Liver (tissue), 9 donors: Measurements from ENCODE around the gene CARHSP1. TPM values are rescaled to one million over a fixed set of nuclear protein-coding genes. Genes with fewer than 3 reads are reported as not detected.

Source experiments
- DNase-seq: peaks from one replicate; pipeline ENCODE4 v3.0.0-alpha.2; 2017; ENCODE audit warnings: low spot score
- H3K27ac ChIP-seq, 2 donors: one replicate each; pipeline ENCODE4 v1.7.0; 2013; ENCODE audit warnings: inconsistent platforms in 2 of 2, low read length in 2 of 2, control low read depth in 1 of 2, low read depth in 1 of 2, mild to moderate bottlenecking in 1 of 2
- H3K27me3 ChIP-seq, 4 donors: one replicate each; pipeline versions ENCODE4 v1.6.1 to v1.7.0; 2013; ENCODE audit warnings: low read length in 3 of 4, inconsistent platforms in 1 of 4, mild to moderate bottlenecking in 1 of 4, moderate library complexity in 1 of 4; ENCODE audit not compliant: control insufficient read depth in 4 of 4, insufficient read depth in 4 of 4
- H3K36me3 ChIP-seq, 4 donors: one replicate each; pipeline versions ENCODE4 v1.6.1 to v1.7.0; 2013; ENCODE audit warnings: low read length in 3 of 4, mild to moderate bottlenecking in 3 of 4, low read depth in 1 of 4, moderate library complexity in 1 of 4; ENCODE audit not compliant: control insufficient read depth in 4 of 4, insufficient read depth in 3 of 4
- H3K4me1 ChIP-seq, 4 donors: one replicate each; pipeline versions ENCODE4 v1.6.1 to v1.7.0; 2013; ENCODE audit warnings: low read length in 3 of 4, mild to moderate bottlenecking in 3 of 4, moderate library complexity in 1 of 4; ENCODE audit not compliant: control insufficient read depth in 4 of 4, insufficient read depth in 4 of 4
- H3K4me3 ChIP-seq, 3 donors: one replicate each; pipeline versions ENCODE4 v1.6.1 to v1.7.0; 2013; ENCODE audit warnings: low read length in 3 of 3, control low read depth in 1 of 3, low read depth in 1 of 3, mild to moderate bottlenecking in 1 of 3
- H3K9ac ChIP-seq, 2 donors: one replicate each; pipeline ENCODE4 v1.7.0; 2013; ENCODE audit warnings: low read length in 2 of 2, mild to moderate bottlenecking in 2 of 2, moderate library complexity in 2 of 2, control low read depth in 1 of 2, low read depth in 1 of 2
- H3K9me3 ChIP-seq, 4 donors: one replicate each; pipeline versions ENCODE4 v1.6.1 to v1.7.0; 2013; ENCODE audit warnings: low read length in 3 of 4; ENCODE audit not compliant: control insufficient read depth in 4 of 4
- EGR1 ChIP-seq, 2 donors: IDR thresholded peaks; 2 replicates each; pipeline ENCODE4 v1.6.1; 2016 to 2018; ENCODE audit warnings: antibody characterized with exemption in 2 of 2, low read depth in 2 of 2
- FOXA1 ChIP-seq: IDR thresholded peaks from 2 replicates; pipeline ENCODE4 v1.6.1; 2016; ENCODE audit warnings: antibody characterized with exemption
- GABPA ChIP-seq, 2 donors: IDR thresholded peaks in 1 of 2; conservative IDR thresholded peaks in 1 of 2; 2 replicates each; pipeline ENCODE4 v1.6.1; 2016; ENCODE audit warnings: antibody characterized with exemption in 2 of 2, mild to moderate bottlenecking in 1 of 2, moderate library complexity in 1 of 2
- HNF4G ChIP-seq: IDR thresholded peaks from 2 replicates; pipeline ENCODE4 v1.6.1; 2016; ENCODE audit warnings: antibody characterized with exemption
- JUND ChIP-seq, 2 donors: IDR thresholded peaks; 2 replicates each; pipeline ENCODE4 v1.6.1; 2016; ENCODE audit warnings: antibody characterized with exemption in 2 of 2
- RAD21 ChIP-seq, 2 donors: IDR thresholded peaks; 2 replicates each; pipeline ENCODE4 v1.6.1; 2016; ENCODE audit warnings: antibody characterized with exemption in 2 of 2, mild to moderate bottlenecking in 2 of 2
- RXRA ChIP-seq, 2 donors: IDR thresholded peaks; 2 replicates each; pipeline ENCODE4 v1.6.1; 2017 to 2018; ENCODE audit warnings: antibody characterized with exemption in 2 of 2, mild to moderate bottlenecking in 1 of 2
- TAF1 ChIP-seq: conservative IDR thresholded peaks from 2 replicates; pipeline ENCODE4 v1.6.1; 2016; ENCODE audit warnings: antibody characterized with exemption, mild to moderate bottlenecking
- WGBS: extraction: QIAGEN DNeasy Blood & Tissue Kit; methylation state at CpG from one replicate; pipeline ENCODE4 v1.1.7; 2013; 5-methylcytosine and 5-hydroxymethylcytosine counted together
- polyA plus RNA-seq, 2 donors: library from polyadenylated mRNA; stranded (reverse) in 1 of 2; unstranded in 1 of 2; fragments of 200-250 nt in 1 of 2; fragments of >200 nt in 1 of 2; fragmentation: Nextera tagmentation in 1 of 2; extraction: Ambion mirVana in 1 of 2; gene quantifications; one replicate each; pipeline versions ENCODE4 v1.2.1 to v1.2.3, GENCODE V29; 2013 to 2015
- total RNA-seq, 2 donors: library from RNA; depleted of rRNA; stranded (reverse); fragments of >200 nt; gene quantifications; one replicate each; pipeline ENCODE4 v1.2.3, GENCODE V29; 2014
- TF ChIP-seq, protein P1 (sequence below): IDR thresholded peaks from 2 replicates; pipeline ENCODE4 v1.6.1; 2016; ENCODE audit warnings: antibody characterized with exemption
- TF ChIP-seq, protein P2 (sequence below): IDR thresholded peaks from 2 replicates; pipeline ENCODE4 v1.6.1; 2016; ENCODE audit warnings: antibody characterized with exemption
- TF ChIP-seq, protein P3 (sequence below): IDR thresholded peaks from 2 replicates; pipeline ENCODE4 v1.6.1; 2016; ENCODE audit warnings: antibody characterized with exemption, mild to moderate bottlenecking
- donor health status: healthy.
- donor health status: healthy.
- donor health status: healthy.
- donor health status: healthy.
- donor health status: healthy.

Gene CARHSP1
- total and polyA plus RNA-seq, 4 donors: 81.2 to 162 (median 119) TPM

DNA sequence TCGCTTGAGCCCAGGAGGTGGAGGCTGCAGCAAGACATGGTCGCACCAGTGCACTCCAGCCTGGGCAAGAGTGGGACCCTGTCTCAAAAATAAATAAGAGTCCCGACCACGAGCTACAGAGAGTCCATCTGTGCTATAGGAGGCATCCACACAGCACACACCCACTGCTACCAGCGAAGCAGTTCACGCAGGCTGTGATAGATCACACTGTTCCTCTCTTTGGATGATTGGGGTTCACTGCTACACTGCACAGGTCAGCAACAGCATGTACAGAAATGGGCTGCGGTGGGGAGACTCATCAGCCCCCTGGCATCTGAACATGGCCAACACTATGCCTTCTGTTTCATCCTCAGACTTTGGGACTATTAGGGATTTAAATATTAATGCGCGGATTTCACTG is 37.4 kb downstream of the CARHSP1 start:
- 97% methylated on average over 9 of the region's 9 CpGs for WGBS

DNA sequence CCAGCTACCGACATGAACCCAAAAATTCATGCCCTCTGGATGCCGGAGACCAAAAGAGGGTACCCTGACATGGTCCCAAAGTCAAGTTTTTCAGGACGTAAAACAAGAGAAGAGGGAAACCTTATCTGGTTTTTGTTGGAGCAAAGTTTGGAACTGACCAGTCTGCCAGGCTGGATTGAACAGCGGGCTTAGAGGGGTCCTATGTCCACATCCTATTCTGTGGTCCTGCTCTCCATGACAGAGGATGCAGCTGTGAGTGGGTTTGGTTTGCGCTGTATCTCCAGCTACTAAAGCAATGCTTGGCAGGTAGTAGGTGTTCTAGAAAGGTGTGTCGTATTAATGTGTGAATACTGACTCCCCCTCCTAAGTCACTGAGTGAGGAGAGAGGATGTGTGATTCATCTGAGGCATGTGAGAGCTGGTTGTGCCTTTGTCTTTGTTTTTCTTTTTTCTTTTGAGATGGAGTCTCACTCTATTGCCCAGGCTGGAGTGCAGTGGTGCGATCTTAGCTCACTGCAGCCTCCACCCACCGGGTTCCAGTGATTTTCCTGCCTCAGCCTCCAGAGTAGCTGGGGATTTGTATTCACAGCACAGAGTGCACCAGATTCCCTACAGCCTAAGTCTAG is 40.2 kb downstream of the CARHSP1 start:
- H3K4me3 ChIP-seq: no peak overlapping the region
- H3K9ac ChIP-seq: no peak overlapping the region
- no peak for DNase-seq
- H3K27ac ChIP-seq: no peak overlapping the region
- TF ChIP-seq, protein P1, sequence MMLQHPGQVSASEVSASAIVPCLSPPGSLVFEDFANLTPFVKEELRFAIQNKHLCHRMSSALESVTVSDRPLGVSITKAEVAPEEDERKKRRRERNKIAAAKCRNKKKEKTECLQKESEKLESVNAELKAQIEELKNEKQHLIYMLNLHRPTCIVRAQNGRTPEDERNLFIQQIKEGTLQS: no peak
- no peak for TF ChIP-seq EGR1 (IDR thresholded peaks at IDR 0.05; ENCODE audit: low read depth in 2 of 2)
- no peak for TF ChIP-seq TAF1
- no peak for TF ChIP-seq RAD21 (IDR thresholded peaks at IDR 0.05)
- no peak for TF ChIP-seq RXRA (IDR thresholded peaks at IDR 0.05)
- no peak for TF ChIP-seq FOXA1
- TF ChIP-seq, protein P2, sequence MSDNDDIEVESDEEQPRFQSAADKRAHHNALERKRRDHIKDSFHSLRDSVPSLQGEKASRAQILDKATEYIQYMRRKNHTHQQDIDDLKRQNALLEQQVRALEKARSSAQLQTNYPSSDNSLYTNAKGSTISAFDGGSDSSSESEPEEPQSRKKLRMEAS: no peak
- no peak for TF ChIP-seq JUND (IDR thresholded peaks at IDR 0.05)
- 98% methylated on average over 8 of the region's 8 CpGs for WGBS
- H3K27me3 ChIP-seq: no peaks in the 10 kb centered on the region
- H3K36me3 ChIP-seq: peaks cover 8 to 30% (median 14%) of the 10 kb centered on the region in 4 donors
- no peaks in the 10 kb centered on the region for H3K4me1 ChIP-seq
- no peaks in the 10 kb centered on the region for H3K9me3 ChIP-seq

More for the DNA sequence above, 37.4 kb downstream of the CARHSP1 start:
- TF ChIP-seq HNF4G (no peak), EGR1 (IDR thresholded peaks at IDR 0.05; ENCODE audit: low read depth in 2 of 2) (no peak), RAD21 (IDR thresholded peaks at IDR 0.05) (no peak), RXRA (IDR thresholded peaks at IDR 0.05) (no peak), FOXA1 (no peak)
- TF ChIP-seq, protein P3, sequence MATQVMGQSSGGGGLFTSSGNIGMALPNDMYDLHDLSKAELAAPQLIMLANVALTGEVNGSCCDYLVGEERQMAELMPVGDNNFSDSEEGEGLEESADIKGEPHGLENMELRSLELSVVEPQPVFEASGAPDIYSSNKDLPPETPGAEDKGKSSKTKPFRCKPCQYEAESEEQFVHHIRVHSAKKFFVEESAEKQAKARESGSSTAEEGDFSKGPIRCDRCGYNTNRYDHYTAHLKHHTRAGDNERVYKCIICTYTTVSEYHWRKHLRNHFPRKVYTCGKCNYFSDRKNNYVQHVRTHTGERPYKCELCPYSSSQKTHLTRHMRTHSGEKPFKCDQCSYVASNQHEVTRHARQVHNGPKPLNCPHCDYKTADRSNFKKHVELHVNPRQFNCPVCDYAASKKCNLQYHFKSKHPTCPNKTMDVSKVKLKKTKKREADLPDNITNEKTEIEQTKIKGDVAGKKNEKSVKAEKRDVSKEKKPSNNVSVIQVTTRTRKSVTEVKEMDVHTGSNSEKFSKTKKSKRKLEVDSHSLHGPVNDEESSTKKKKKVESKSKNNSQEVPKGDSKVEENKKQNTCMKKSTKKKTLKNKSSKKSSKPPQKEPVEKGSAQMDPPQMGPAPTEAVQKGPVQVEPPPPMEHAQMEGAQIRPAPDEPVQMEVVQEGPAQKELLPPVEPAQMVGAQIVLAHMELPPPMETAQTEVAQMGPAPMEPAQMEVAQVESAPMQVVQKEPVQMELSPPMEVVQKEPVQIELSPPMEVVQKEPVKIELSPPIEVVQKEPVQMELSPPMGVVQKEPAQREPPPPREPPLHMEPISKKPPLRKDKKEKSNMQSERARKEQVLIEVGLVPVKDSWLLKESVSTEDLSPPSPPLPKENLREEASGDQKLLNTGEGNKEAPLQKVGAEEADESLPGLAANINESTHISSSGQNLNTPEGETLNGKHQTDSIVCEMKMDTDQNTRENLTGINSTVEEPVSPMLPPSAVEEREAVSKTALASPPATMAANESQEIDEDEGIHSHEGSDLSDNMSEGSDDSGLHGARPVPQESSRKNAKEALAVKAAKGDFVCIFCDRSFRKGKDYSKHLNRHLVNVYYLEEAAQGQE: no peak
- Histone ChIP-seq H3K27me3 (no peaks in the 10 kb centered on the region), H3K4me3 (no peak overlapping the region), H3K9ac (no peak overlapping the region), H3K9me3 (no peaks in the 10 kb centered on the region), H3K4me1 (no peaks in the 10 kb centered on the region), H3K36me3 (peaks cover 8 to 26% (median 13%) of the 10 kb centered on the region in 4 donors), H3K27ac (no peak overlapping the region)
- no peak for DNase-seq

DNA sequence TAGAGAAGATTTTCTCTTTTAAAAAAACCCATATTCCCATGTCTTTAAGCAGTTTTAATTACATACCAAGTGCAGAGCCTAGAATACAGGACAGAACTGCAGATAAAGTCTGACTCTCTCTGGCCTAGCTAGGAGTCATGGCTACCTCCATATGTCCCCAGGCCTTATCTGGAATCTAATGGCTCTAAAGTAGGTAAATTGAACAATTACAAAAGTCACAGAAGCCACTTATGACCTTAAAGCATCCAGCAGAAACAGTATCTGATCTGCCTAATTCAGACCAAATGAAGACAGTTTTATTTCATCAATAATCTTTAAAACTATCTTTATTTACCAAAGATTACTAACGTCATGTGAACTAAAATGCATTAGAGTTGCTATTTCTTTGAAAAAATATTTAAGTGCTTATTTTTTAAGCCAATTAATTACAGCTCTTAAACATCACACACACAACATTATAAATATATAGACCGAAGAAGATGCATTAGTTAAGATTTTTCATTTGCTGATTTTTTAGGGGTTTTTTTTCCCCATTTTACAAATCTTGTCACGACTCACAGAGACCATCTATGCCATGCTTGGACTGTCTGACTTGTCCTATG is 42.4 kb downstream of the CARHSP1 start:
- 94% methylated on average over 3 of the region's 3 CpGs for WGBS
- Histone ChIP-seq H3K9ac (no peak overlapping the region), H3K27ac (no peak overlapping the region), H3K27me3 (no peaks in the 10 kb centered on the region), H3K4me1 (no peaks in the 10 kb centered on the region), H3K9me3 (no peaks in the 10 kb centered on the region), H3K36me3 (peaks cover 8 to 30% (median 11%) of the 10 kb centered on the region in 4 donors), H3K4me3 (no peak overlapping the region)
- no peak for TF ChIP-seq GABPA (IDR thresholded peaks at IDR 0.05 in 1 of 2, conservative IDR thresholded peaks at IDR 0.05 in 1 of 2)
- DNase-seq: no peak
